Cardiac septum (tissue), 1 donor: ENCODE results near the gene NANS. TPM values are rescaled to one million over a fixed set of nuclear protein-coding genes. Genes with fewer than 3 reads are reported as not detected.

ENCODE experiments used
- DNase-seq: peaks from one replicate; pipeline ENCODE4 v3.0.0-alpha.2; 2020; ENCODE audit warnings: low spot score
- intact Hi-C: fragments of 100-400 bp; cut with DNase I; formaldehyde crosslinking; loops from one replicate; pipeline ENCODE4 v1.14.0; 2022
- total RNA-seq: library from RNA; stranded (reverse); fragmentation: NEBNext Ultra II Directional; extraction: Animal tissue kit (Norgen Biotek cat#: 25700); gene quantifications from one replicate; pipeline ENCODE4 v1.2.1, GENCODE V29; 2021
- donor health status: DM: no; HTN: no; CAD: no.

Gene NANS
- total RNA-seq, 1 donor from 2014 or later, result 26.3 TPM

DNA sequence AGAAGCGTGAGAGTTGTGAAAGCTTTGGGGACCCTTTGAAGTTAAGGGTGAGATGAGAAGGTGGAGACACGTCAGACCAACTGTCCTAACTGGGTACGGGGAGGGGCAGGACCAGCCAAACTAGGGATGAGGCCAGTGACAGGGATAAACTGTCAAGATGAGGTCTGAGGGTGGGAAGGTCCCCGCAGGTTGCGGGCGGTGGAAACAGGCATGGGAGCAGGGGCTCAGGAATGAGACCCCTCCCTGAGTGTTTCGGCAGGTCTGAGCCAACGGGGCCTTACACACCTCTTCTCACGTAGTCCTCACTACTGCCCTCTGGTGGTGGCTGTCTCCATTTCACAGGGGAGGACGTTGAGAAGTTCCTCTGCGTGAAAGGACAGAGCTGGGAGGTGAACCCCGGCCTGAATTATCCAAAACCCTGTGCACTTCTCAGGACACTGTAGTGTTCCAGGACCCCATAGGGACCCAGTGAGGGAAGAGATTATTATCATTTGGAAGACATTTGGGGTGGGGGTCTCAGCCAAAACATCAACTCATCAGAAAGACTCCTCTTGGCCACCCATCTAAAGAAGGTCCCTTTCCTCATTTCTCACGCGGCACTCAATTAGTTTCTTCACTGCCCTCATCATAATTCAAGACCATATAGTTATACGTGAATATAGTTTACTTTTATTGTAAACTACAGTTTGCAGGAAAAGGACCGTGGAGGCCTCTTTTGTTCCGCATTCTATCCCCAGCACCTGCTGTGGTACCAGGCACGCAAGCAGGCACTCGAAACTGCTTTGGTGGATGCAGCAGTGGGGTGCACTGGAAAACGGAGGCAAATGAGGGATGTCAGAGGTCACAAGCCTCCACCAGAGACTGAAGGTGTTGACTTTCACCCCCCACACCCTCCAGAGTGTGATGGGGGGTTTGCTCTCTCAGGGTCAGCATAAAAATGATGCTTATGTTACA lies 21.7 kb upstream of the NANS start:
- intact Hi-C loops, result loop anchor here (2.0 to 5.0 kb wide), 2 partner anchors 53 to 112 kb away; partner anchors contain the start of genes ANP32B and TRMO
- DNase-seq, result peak; percentile 87

DNA sequence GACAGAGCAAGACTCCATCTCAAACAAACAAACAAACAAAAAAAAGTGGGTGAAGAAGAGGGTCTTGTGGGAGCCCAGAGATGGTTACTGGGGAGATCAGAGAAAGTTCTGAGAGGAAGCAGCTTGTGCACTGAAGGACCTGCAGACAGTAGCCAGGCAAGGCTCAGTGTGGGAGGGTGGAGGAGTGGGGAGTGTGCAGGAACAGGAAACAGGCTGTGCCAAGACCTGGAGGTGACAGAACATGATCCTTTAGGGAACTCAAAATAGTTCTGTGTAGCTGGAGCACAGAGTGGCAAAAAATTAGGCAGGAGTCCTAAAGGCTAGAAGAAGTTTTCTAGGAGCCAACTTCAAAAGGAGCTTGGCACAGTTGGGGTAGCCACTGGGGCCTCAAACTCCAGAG lies 19.2 kb upstream of the NANS start:
- DNase-seq, result peak; percentile 74
- intact Hi-C loops, result loop anchor here (5.0 kb wide), 1 partner anchor 55 kb away; the partner anchor contains the start of gene ANP32B

DNA sequence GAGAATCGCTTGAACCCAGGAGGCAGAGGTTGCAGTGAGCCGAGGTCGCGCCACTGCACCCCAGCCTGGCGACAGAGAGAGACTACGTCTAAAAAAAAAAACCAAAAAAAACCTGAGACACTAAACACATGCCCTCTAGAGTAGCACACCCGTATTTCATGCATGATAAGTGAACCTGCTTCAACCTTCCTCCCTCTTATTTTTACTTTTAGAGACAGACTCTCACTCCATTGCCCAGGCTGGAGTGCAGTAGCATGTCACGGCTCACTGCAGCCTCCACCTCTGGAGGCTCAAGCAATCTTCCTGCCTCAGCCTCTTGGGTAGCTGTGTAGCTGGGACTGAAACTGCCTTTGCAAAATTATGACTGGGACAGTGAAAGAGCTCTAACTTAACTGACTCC lies 17.6 kb upstream of the NANS start:
- peak; percentile 26 for DNase-seq
- intact Hi-C loops, result loop anchor here (5.0 kb wide), 1 partner anchor 57 kb away; the partner anchor contains the start of gene ANP32B

DNA sequence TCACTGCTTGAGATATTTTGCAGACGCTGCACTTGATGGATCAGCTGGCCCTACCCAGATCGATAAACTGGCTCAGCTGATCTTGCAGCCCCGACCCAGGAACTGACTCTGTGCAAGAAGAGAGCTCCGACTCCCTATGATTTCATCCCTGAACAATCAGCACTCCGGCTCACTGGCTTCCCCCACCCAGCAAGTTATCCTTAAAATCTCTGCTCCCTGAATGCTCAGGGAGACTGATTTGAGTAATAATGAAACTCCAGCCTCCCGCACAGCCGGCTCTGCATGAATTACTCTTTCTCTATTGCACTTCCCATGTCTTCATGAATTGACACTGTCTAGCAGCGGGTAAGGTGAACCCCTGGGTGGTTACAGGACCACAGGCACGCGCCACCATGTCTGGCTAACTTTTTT lies 16.9 kb upstream of the NANS start:
- DNase-seq, result peak; percentile 49
- intact Hi-C loops, result loop anchor here (5.0 kb wide), 1 partner anchor 57 kb away; the partner anchor contains the start of gene ANP32B

DNA sequence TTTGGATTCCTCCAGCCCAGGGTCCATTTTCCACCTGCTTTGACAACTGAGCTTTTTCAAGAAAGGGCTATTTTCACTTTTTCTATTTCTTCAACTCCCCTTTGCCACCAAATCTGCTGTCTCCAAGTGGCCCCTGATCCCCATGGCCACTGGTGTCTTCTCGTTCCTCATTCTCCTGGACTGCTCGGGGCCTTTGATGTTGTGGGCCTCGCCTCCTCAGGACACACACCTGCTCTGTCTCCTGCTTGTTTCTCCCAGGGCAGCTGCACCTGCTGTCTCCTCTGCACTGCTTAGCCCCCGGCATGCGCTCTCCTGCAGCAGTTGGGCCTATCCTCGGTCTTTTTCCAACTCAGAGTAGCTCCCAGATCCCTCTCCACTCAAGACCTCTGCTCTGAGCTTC lies 16.3 kb upstream of the NANS start:
- no peak for DNase-seq
- intact Hi-C loops, result no loop called here

DNA sequence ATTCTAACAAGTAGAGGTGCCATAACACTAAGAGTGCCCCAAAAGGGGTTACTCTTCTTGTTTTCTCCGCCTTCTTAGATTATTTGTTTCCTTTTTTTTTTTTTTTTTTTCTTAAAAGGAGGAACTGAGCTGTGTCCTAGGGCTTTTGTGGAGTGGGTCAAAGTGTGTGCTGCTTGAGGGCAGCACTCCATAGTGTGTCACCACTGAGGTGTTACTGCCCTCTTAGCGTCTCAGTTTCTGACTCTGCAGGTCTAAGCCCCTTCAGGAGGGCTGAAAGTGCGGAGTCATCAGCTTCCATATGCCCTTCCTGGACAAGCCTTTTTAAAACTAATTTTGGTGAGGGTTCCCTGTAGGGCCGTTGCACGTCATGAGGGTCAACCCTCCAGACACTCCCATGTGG lies 12.6 kb upstream of the NANS start:
- DNase-seq, result no peak
- intact Hi-C loops, result no loop called here

DNA sequence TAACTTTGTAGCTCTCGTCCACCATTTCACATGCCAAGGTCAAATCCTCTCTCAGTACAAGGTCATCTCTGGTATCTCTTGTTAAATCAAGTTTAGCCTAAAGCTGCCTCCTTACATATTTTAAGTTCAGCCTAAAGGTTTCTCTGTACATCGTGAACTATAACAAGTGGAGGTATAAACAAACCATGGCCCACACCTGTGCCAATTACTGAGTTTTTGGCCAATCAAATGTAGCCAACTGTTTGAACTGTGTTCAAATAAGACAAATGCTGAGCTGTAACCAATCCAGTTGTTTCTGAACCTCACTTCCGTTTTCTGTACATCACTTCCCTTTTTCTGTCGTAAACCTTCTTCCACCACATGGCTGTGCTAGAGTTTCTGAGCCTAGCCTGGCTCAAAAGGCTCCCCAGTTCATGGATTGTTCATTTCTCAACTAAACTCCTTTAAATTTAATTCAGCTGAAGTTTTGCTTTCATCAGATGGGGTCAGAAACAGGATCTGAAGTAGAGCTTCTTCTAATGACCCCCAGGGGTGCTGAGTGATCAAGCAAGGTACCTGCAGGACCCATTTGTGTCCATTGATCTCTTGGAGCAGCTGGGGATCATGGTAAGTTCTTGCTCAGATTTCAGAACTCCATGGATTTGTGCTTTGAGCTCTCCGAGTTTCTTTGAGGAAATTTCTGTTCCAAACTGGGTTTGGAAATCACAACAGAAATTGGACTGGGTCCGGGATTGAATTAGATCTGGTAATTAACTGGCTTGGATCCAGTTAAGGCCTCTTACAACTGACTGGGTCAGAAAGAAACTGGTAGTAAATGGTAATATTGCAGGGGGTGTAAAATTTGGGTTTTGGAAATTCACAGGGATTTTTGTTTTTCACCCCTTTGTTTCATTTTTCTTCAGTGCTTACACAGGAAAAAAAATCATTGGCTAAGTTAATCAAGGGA lies 11.0 kb upstream of the NANS start:
- no peak for DNase-seq
- intact Hi-C loops, result no loop called here

DNA sequence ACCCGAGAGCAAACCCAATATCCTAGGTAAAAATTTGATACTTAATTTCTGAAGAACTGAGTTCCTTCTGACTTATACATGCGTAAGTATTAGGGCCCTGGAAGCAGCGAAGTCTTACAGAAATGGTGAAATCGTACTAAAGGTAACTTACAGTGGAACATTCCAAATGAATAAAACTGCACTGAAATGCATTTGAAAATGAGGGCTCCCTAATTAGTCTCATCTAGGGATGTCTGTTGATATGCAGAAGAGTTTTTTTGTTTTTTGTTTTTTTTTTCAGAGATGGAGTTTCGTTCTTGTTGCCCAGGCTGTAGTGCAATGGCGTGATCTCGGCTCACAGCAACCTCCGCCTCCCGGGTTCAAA lies 10.4 kb upstream of the NANS start:
- no peak for DNase-seq
- intact Hi-C loops, result no loop called here

DNA sequence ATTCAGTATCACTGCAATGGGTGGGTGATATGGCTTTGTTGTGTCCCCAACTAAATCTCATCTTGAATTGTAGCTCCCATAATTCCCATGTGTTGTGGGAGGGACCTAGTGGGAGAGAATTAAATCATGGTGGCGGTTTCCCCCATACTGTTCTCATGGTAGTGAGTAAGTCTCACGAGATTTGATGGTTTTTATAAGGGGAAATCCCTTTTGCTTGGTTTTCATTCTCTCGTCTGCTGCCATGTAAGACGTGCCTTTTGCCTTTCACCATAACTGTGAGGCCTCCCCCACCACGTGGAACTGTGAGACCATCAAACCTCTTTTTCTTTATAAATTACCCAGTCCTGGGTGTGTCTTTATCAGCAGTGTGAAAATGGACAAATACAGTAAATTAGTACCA lies 9.5 kb upstream of the NANS start:
- intact Hi-C loops, result no loop called here
- DNase-seq, result no peak

DNA sequence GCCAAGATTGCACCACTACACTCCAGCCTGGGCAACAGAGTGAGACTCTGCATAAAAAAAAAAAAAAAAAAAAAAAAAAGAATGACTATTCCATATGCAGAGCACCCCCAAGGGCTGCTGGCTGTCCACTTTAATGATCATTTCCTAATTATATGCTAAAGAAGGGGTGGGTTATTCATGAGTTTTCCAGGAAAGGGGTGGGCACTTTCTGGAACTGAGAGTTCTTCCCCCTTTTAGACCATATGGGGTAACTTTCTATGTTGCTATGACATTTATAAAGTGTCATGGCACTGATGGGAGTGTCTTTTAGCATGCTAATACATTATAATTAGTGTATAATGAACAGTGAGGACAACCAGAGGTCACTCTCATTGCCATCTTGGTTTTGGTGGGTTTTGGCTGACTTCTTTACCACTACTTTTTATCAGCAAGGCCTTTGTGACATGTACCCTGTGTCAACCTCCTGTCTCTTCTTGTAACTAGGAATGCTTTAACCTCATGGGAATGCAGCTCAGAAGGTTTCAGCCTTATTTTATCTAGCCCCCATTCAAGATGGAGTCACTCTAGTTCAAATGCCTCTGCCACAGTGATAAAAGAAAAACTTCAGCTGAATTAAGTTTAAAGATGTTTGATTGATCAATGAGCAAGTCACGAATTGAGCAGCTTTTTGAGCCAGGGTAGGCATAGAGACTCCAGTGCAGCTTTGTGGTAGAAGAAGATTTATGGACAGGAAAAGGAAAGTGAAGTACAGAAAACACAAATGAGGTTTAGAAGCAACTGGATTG lies 7.1 kb upstream of the NANS start:
- no peak for DNase-seq
- intact Hi-C loops, result no loop called here

DNA sequence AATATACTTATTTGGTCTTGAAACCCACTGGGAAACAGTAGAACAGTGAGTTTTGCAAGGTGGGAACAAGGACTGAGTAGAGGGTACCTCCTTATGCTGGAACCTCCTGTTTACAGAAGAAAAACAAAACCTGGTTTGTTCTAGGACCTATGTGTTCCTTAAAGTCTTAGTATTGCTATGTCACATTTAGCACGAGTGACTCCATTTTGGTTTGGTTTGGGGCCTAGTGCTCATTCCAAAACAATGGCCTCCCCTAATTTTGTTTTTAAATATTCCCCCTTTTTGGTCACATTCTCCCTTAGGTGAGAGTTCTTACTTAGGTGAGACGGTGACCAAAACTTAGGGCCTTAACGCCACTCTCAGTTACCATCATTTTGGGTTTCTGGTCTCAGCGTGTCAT lies 6.2 kb upstream of the NANS start:
- peak; percentile 2 for DNase-seq
- intact Hi-C loops, result no loop called here

DNA sequence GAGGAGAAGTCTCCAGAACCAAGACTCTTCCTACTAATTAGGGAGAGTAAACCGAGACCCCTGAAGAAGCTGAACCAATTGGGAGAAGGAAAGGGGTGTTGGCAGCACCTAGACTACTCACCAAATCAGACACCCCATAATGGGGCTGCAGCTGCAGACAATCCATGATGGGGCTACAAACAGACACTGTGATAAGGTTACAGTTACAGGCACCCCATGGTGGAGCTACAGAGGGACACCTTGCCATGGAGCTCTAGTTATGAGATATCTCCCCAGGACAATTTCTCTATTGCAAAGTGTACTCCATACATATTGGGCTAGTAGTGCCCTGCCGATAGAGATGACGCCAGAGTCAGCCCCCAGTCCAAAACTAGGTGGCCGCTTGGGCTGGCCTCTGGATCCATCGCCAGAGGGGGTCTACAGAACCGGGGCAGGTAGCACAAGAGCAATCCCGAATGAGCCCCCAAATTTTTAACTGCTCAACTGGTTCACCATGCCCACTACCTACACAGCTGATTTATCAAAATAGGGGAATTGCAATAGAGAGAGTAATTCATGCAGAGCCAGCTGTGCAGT lies 2.1 kb upstream of the NANS start:
- intact Hi-C loops, result no loop called here
- DNase-seq, result no peak

DNA sequence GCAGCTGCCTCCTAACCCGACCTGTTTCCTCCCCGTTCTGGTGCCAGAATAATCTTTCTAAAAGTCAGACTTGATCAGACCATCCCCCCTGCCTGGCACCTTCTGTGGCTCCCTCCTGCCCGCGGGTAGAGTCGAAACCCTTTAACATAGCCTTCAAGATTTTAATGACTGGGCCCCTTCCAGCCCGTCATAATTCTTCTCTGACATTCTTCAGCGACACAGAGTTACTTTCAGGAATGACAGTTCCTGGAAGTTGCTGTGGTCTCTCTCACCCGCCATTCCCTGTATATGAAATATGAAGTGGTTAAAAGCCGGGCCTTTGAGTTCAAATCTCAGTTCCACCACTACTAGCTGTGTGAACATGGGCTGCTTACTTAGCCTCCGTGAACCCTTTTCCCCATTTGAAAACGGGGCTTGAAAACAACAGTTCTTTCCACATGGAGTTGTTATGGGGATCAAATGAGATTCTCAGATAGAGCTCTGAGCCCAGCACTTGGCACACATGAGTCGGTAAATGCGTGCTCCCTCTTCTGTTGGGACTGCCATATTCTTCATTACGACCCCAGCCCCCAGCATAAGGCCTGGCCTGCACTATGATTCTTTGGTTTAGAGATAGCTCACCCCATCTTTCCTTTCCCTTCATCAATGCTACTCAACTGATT lies 737 bp downstream of the NANS start:
- intact Hi-C loops, result loop anchor here (5.0 kb wide), 2 partner anchors 75 to 200 kb away; partner anchors contain the start of genes ANP32B and TBC1D2
- DNase-seq, result peak; percentile 39

DNA sequence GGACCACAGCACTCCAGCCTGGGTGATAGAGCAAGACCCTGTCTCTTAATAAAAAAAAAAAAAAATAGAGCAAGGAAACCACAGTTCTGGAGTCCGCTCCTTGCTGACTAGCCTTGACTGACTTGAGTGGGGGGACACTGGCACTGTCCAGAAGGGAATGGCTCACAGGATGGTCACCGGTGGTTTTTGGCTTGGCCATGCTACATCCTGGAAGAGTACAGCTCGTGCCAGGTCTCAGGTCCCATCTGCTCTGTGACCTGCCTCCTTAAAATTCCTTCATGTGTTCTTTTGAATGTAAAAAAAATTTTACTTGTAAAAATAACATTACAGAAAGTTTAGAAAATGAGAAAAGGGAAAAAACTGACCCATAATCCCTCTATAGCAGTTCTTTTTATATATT lies 5.6 kb downstream of the NANS start:
- no peak for DNase-seq
- intact Hi-C loops, result no loop called here

DNA sequence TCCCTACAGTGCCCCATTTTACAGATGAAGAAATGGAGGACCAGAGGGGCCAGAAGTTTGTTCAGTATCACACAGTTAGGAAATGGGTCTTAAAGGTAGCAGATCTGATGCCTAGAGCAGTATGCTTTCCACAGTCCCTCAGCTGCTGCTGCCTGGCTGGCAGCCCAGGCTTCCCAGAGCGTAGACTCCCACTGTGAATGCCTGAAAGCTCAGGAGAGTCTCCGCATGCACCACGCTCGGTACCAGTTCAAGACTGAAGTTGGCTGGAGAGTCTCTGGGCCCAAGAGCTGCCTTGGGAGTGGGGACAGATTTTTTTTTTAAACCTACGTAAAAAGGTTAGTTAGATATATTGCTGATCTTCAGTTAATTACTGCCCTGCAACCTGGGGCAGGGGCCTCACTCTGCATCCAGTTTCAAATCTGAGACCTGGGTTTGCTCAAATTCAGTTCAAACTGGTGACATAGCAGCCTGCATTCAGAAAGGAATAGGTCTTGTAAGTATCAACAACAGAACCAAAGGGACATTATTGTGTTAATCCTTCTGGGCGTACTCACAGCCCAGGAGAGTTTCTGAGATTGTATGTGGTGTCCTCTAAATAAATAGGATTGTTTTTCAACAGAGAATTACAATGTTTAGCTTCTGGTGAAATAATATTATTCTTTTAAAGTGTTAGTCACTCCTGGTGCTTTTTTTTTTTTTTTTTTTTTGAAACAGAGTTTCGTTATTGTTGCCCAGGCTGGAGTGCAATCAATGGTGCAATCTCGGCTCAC lies 8.3 kb downstream of the NANS start:
- intact Hi-C loops, result no loop called here
- DNase-seq, result no peak

DNA sequence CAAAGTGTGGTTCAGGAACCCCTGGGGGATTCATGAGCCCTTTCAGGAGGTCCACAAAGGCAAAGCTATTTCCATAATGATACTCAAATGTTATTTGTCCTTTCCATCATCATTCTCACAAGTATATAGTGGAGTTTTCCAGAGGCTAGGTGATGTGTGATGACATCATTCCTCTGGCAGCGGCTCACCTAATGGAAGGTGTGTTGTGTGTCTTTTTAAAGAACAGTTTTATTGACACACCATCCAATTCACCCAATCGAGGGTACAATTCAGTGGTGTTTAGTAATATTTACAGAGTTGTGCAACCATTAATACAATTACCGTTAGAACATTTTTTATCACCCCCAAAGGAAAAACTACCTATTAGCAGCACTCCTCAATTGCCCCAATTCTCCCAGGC lies 9.7 kb downstream of the NANS start:
- no peak for DNase-seq
- intact Hi-C loops, result no loop called here

DNA sequence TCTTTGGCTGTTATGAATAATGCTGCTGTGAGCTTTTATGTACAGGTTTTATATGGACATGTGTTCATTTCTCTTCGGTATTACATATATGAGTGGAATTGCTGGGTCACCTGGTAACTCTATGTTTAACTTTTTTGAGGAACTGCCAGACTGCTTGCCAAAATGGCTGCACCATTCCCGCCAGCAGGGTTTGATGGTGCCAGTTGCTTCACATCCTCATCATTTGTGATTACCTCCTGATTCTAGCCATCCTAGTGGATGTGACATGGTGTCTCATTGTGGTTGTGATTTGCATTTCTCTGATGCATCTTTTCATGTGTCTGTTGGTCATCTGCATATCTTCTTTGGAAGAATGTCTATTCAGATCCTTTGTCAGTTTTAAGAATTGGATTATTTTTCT lies 10.7 kb downstream of the NANS start:
- DNase-seq, result no peak
- intact Hi-C loops, result no loop called here

DNA sequence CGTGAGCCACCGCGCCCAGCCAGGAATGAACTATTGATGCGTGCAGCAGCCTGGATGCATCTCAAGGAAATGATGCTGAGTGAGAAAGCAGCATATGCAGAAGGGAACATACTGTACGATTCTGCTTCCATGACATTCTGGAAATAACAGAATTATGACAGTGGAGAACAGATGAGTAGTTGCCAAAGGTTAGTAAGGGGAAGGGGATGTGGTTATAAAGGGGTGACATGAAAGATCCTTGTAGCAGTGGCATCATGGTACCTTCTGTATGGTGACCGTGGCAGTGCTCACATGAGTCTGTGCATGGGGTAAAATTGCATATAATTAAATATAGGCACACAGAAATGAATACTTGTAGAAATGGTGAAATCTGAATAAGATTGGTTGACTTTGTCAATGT lies 13.0 kb downstream of the NANS start:
- intact Hi-C loops, result no loop called here
- no peak for DNase-seq
